ENCODE results near the gene CLEC11A.
A peak's percentile ranks its signal among the peaks of the same experiment; 100 is the strongest.
"Not testable (repeated sequence)": the region's sequence is repeated elsewhere in the genome, so short reads cannot be mapped to it uniquely, and the experiment has no call there.

Gene CLEC11A

DNA sequence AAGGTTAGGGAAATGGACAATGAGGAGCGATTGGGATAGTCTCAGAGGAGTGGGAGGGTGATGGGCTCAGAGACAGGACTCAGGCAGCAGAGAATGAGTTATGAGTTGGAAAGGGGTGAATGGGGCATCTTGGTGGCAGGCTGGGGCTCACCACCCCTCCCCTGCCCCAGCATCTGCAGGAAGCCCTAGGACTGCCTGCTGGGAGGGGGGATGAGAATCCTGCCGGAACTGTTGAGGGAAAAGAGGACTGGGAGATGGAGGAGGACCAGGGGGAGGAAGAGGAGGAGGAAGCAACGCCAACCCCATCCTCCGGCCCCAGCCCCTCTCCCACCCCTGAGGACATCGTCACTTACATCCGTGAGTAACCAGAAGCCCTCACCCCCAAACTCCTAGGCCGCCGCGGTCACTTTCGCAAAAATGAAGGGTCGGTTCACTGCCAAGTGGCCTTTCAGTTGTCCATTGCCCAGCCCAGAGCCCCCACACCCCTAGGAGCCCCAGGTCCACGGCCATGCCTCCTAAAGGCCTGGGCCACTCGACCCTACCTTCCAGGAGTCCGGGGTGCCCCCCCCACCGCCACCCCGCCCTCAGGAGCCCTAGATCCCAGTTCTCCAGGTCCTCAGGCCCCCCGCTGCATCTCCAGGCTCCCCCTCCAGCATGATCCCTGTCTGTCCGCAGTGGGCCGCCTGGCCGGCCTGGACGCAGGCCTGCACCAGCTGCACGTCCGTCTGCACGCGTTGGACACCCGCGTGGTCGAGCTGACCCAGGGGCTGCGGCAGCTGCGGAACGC, 764 bp downstream of the CLEC11A start:
- DNase-seq: no peak

DNA sequence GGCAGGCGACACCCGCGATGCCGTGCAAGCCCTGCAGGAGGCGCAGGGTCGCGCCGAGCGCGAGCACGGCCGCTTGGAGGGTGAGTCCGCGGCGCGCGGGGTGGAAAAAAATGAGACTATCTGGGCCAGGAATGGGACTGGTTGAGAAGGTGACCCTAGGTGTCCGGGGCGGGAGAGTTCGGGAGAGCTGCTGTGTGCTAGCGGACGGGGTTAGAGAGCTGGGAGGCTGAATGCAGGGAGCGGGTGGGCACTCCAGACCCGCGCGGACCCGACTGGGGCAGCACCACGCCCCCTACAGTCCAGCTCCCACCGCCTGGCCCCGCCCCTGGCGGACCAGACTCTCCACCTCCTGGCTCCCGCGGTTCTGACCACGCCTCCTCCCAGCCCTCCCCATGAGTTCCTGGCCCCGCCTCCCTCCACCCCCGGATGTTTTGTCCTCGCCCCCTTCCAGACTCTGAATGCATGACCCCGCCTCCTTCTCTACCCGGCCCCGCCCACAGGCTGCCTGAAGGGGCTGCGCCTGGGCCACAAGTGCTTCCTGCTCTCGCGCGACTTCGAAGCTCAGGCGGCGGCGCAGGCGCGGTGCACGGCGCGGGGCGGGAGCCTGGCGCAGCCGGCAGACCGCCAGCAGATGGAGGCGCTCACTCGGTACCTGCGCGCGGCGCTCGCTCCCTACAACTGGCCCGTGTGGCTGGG, 1.5 kb downstream of the CLEC11A start:
- DNase-seq: peak; percentile 91

DNA sequence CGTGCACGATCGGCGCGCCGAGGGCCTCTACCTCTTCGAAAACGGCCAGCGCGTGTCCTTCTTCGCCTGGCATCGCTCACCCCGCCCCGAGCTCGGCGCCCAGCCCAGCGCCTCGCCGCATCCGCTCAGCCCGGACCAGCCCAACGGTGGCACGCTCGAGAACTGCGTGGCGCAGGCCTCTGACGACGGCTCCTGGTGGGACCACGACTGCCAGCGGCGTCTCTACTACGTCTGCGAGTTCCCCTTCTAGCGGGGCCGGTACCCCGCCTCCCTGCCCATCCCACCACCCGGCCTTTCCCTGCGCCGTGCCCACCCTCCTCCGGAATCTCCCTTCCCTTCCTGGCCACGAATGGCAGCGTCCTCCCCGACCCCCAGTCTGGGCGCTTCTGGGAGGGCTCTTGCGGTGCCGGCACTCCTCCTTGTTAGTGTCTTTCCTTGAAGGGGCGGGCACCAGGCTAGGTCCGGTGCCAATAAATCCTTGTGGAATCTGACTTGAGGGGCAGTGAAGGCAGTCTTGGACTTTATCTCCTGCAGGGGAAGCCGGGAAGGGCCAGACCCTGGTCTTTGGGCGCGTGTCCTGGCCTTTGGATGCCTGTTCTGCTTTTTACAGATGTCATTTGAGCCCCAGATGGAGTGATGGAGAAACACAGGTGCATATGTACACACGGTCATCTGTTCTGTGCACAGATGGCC, 2.2 kb downstream of the CLEC11A start:
- no peak for DNase-seq

DNA sequence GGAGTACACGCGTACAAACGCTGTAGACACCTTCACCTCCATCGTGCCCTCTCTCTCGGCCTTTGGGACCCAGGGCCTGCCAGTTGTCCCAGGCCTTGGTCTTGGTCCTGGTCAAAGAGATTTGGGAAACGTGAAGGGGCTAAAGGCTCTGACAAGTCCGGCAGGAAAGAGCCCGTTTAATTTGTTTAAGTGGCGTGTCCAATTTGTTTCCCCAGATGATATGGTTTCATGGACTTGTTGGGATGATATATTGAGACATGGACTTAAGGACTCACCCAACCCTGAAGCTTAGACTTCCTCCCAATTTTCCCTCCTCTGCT, 2.7 kb downstream of the CLEC11A start:
- DNase-seq: no peak

DNA sequence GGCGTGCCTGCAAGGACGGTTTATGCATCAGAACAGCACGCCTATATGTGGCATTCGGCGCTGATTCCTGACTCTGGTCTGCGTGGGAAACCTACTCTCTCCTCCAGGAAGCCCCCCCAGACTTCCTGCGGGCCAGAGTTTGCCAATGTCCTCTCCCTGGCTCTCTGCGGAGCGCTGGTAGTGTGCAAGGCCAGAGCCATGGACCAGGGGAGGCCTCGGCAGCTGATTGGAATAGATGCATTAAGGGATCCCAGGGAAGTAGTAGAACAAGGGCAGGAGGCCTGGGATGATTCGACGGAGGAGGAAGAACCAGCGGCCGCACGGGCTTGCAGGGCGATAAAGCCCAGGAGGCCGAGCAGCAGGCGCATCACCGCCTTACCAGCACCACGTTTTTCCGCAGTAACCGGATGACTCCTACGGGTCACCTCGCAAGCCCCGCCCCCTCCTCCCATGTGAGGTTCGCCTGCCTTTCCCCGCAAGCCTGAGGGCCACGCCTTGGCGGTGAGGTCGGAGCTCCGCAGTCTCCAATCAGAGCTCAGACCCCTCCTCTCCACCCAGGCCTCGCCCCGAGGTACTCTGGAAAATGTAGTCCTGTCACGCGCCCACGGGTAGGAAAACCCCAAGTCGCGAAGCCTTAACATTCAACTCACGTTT, 5.0 kb downstream of the CLEC11A start:
- no peak for DNase-seq

DNA sequence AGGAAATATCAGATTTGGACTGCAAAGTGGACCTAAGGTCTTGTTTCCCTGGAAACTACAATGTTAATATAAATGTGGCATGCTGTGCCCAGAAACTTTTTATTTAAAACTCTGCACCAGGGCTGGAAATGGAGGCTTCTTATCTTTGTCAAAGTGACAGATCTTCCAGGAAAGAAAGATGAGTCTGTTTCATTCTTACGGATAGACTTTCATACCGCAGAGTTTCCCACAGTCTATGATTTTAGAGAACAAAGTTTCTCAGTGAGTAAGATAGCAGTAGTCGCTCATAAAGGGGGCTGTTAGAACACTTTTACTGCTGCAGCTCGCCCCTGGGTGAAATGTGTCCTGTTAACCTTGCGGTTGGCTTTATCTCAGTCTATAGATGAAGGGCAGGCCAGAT, 6.7 kb downstream of the CLEC11A start:
- no peak for DNase-seq

DNA sequence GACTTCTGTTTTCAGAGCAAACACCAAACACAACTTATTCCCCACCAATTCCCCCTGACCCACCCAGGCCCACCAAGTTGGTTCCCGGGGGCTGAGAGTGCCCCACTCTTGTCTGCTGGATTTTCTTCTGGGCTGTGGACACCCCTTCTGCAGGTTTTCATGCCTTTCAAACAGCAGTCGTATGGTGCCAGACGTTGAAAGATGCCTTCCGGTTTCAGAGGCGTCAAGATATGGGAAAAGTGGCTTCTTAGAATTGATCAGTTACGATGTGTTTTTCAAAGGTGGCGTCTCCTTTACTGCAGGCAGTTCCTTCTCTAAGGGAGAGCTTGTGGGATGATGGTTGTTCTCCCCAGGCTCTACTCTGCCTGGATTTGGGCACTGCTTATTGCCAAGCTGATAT, 12.7 kb downstream of the CLEC11A start:
- DNase-seq: no peak

DNA sequence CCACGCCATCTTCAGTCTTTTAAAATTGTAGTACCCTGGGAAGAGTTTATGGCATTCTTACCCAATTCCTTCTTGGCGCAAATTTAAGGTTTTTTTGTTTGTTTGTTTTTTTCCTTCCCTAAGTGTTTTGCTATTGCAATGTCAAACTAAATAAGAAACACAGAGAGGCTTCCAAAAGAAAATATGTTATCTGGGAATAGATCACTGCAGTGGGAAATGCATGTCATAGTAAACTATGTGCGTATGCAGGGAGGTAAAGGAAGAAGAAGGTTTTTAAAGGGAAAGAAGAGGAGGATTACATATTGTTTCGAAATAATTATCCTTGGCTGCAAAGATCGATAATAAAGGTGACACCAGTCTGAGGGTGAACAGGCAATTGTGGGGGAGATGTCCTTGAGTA, 13.2 kb downstream of the CLEC11A start:
- no peak for DNase-seq

DNA sequence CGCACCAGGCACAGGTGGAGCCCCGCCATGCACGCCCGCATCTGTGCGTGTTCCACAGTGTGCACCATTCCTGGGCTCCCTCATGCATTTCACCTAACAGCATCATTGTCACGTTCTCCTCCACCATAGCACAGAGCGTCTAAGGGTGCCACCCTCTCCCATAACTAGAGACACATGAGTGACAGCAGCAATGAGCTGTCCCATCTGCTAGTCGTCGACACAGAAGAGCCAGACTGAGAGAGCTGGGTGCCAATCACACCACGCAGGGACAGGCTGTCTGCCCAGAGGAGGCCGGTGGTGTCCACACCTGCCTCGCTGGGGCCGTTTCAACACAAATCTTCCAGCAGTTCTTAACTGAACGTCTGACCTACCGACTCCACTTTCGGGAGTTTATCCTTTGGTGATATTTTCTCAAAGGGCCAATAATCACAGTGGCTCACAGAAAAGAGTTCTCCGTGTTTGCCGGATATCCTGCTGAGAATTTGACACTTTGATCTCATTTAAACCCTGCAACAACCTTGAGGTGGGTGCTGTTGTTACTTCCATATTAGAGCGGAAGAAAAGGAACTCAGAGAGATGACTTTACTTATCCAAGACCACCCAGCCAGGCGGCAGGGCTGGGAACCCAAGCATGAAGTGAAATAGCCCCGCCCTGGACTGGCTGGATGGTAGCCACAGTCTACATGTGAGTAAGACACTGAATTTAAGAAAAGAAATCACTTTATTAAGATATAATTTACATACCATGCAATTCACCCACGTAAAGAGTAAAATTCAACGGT, 16.2 kb downstream of the CLEC11A start:
- no peak for DNase-seq

DNA sequence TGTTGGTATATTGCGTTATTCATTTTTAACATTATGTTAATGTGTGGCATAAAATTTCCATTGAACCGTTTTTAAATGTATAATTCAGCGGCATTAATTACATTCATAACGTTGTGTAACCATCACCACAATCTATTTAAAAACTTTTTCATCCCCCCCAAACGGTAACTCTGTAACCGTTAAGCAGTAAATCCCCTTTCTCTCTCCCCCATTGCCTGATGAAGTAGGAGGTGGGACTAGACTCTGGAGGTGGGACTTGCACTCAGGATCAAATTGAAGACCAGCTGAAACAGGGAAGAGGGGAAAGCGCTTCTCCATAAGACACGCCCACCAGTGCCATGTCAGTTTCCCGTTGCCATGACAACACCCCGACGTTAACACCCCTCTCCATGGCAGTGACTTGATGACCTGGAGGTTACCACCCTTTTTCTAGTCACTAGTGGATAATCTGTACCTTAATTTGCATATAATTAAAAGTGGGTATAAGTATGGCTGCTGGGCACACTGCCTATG, 16.8 kb downstream of the CLEC11A start:
- no peak for DNase-seq

DNA sequence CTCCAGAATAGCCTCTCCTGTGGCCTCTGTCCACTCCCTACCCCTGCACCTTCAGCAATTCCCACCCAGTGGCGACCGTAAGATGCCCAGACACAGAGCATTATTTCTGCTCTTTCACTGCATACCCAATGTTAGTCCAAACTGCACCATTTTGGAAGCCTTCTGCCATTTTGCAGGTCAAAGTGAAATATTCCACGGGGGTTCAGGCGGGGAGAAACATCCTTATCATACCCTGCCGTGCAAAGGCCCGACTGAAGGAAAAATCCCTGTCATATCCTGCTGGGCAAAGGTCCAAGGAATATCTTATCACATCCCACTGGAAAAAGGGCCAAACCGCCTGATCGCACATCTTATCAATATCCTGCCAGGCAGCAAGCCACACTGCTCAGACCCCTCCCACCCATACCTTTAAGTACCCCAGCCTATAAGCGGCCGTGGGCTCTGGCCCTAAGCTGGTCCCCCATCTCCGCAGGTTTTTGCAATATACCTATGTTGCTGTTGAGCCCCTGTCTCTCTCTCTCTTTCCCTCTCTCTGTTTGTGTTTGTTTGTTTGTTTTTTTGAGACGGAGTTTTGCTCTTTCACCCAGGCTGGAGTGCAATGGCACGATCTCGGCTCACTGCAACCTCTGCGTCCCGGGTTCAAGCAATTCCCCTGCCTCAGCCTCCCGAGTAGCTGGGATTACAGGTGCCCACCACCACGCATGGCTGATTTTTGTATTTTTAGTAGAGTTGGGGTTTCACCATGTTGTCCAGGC, 18.2 kb downstream of the CLEC11A start:
- DNase-seq: no peak

DNA sequence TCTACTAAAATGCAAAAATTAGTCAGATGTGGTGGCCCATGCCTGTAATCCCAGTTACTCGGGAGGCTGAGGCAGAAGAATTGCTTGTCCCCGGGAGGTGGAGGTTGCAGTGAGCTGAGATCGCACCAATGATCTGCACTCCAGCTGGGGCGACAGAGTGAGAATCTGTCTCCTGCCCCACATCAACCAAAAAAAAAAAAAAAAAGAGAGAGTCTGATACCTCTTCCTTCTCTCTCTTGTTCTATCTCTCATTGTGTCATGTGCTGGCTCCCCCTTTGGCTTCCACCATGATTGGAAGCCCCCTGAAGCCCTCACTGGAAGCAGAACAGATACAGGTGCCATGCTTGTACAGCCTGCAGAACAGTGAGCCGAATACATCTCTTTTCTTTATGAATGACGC, 20.4 kb downstream of the CLEC11A start:
- DNase-seq: no peak

DNA sequence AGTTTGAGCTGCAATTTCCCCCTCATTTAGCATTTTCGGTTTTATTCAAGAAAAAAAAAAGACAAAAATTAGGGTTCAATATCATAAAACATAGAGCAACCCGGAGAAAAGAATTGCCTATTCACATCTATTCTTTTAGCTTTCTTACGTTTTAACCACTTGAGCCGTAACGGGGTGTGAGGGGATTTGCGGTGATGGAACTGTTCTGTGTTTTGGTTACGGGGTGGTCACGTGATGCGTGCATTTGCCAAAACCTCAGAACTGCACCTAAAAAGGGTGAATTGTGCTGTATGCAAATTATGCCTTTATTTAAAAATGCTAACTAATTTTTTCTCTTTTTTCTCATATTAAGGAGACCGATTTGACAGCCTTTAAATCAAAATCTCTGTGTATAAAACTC, 22.1 kb downstream of the CLEC11A start:
- DNase-seq: no peak

DNA sequence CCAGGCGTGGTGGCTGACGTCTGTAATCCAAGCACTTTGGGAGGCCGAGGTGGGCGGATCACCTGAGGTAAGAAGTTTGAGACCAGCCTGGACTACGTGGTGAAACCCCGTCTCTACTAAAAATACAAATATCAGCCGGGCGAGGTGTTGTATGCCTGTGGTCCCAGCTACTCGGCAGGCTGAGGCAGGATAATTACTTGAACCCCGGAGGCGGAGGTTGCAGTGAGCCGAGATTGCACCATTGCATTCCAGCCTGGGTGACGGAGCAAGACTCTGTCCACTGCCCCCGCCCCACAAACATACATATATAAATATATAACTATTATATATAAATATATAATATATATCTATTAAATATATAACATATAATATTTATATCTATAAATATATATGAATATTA, 24.0 kb downstream of the CLEC11A start:
- DNase-seq: not testable (repeated sequence)

DNA sequence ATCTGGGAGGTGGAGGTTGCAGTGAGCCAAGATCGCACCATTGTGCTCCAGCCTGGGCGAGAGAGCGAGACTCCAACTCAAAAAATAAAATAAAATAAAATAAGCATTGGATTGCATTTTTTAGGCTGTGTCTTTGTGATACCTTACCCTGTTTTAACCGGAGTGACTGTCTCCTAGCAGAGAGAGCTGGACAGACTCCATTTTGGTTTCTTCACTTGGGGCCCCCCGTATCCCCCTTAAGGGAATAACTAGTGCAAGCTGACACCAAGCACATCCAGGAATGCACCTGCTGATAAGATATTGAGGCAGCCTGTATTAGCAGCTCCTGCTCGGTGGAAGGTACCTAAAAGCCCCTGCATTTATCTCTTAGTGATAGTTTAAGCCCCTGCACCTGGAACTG, 26.3 kb downstream of the CLEC11A start:
- DNase-seq: no peak

DNA sequence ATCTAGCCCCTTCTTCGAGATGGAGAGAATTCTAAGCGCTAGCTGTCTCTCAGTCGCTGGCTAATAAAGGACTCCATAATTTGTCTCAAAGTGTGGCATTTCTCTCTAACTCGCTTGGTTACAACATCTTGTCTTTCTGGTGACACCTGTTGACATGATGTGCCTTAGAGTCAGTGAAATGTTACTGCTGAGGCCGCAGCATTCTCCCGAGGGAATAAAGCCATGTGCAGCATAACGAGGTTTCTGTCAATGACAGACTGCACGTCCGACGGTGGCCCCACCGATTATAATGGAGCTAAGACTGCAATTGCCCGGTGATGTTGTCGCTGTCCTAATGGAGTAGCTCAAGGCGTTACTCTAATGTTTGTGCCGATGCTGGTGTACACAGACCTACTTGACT, 26.8 kb downstream of the CLEC11A start:
- DNase-seq: no peak

DNA sequence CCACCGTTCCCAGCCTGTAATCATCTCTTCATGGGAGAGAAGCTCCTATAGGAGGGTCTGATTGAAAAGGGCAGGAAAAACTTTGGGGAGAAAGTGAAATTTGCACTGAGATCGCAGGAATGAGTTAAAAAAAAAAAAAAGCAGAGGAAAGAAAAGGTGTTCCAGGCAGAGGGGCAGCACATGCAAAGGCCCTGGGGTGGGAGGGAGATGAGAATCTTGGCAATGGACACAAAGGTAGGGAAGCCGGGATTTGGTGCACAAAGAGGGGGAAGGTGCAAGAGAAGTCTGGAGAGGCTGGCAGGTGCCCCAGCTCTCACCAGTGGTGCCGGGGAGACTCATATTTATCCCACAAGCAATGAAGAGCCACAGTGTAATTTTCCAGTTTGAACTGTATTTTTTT, 30.7 kb downstream of the CLEC11A start:
- no peak for DNase-seq

DNA sequence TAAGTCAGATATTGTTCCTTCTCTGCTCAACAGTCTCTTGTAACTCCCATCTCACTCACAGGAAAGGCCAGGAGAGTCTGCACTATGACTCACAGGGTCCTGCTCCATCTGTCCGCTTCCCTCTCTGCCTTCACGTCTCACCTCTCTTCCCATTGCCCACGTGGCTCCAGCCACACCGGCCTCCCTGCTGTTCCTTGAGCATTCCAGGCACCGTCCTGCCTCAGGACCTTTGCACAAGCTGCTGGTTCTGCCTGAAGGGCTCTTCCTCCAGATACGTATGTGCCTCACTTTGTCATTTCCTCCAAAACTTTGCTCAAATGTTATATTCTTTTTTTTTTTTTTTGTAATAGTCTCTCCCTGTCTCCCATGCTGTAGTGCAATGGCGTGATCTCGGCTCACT, 33.1 kb downstream of the CLEC11A start:
- not testable (repeated sequence) for DNase-seq

DNA sequence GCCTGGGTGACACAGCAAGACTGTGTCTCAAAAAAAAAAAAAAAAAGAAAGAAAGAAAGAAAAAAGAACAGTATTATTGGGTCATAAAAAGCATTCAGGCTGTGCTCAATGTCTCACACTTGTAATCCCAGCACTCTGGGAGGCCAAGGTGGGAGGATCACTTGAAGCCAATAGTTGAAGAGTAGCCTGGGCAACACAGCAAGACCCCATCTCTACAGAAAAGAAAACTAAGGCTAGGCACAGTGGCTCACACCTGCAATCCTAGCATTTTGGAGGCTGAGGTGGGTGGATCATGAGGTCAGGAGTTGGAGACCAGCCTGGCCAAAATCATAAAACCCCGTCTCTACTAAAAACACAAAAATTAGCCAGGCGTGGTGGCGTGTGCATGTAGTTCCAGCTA, 34.5 kb downstream of the CLEC11A start:
- DNase-seq: not testable (repeated sequence)

DNA sequence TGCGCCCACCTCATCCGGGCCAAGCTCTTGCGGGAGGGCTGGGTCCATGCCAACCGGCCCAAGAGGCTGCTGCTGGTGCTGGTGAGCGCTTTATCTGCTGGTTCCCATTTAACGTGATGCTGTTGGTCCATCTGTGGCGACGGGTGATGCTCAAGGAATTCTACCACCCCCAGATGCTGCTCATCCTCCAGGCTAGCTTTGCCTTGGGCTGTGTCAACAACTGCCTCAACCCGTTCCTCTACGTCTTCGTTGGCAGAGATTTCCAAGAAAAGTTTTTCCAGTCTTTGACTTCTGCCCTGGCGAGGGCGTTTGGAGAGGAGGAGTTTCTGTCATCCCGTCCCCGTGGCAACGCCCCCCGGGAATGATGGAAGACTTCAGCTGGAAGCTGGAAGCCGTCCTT, 35.9 kb downstream of the CLEC11A start:
- DNase-seq: not testable (repeated sequence)

DNA sequence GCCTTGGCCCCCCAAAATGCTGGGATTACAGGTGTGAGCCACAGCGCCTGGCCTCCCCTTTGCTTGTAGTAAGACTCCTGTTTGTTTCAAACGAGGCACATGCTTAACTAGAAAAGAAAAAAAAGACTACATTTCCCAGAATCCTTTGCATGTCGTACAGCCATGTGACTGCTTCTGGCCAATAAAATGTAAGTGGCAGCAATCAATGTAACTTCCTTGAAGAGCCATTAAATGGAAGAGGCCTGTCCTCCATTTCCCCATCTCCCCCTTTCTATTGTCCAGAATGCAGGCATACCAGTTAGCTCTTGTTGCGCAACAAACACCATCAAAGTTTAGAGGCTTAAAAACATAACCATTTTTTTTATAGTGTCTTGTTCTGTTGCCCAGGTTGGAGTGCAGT, 36.7 kb downstream of the CLEC11A start:
- DNase-seq: no peak

DNA sequence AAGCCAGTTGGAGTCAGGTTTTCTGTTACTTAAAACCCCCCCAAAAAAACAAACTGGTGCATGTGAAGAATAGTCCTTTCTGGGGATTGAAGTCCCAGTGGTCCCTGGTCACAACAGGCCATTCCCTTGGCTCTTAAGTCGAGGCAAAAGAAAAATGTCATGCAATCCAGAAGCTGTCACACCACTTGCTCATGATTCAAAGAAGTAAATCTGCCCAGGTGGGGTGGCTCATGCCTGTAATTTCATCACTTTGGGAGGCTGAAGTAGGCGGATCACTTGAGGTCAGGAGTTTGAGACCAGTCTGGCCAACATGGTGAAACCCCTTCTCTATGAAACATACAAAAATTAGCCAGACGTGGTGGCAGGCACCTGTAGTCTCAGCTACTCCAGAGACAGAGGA, 38.3 kb downstream of the CLEC11A start:
- DNase-seq: not testable (repeated sequence)
